HepG2 (cell line): Measurements from ENCODE around the gene TREX2. TPM values are rescaled to one million over a fixed set of nuclear protein-coding genes. Genes with fewer than 3 reads are reported as not detected.

Experiments
- AGO1 ChIP-seq: fragments of 200-400 bp; formaldehyde crosslinking; IDR thresholded peaks from 2 replicates; pipeline ENCODE4 v1.6.1; 2017; ENCODE audit warnings: mild to moderate bottlenecking, low read depth, low read length, moderate library complexity; ENCODE audit not compliant: poor library complexity, severe bottlenecking
- ARNTL ChIP-seq: sonication (generic); formaldehyde crosslinking; IDR thresholded peaks from 2 replicates; pipeline ENCODE4 v1.4.0; 2020; ENCODE audit warnings: mild to moderate bottlenecking, missing genetic modification reagents
- CENPBD1 ChIP-seq: sonication (generic); formaldehyde crosslinking; IDR thresholded peaks from 2 replicates; pipeline ENCODE4 v1.8.0; 2022; ENCODE audit warnings: missing genetic modification reagents, low read depth, mild to moderate bottlenecking, borderline replicate concordance
- FOXA1 ChIP-seq, 2 experiments: fragments of 450-650 bp in 1 of 2; sonication (generic) in 1 of 2; formaldehyde crosslinking in 1 of 2; IDR thresholded peaks; 2 replicates each; pipeline versions ENCODE4 v1.4.0 to v1.6.1; 2016 to 2020; ENCODE audit warnings: missing genetic modification reagents in 1 of 2
- FOXA3 ChIP-seq: IDR thresholded peaks from 2 replicates; pipeline ENCODE4 v1.6.1; 2016; ENCODE audit warnings: missing genetic modification reagents, missing compliant biosample characterization
- GPN1 ChIP-seq: sonication (generic); formaldehyde crosslinking; IDR thresholded peaks from 2 replicates; pipeline ENCODE4 v1.5.1; 2020; ENCODE audit warnings: missing genetic modification reagents, borderline replicate concordance
- IKZF4 ChIP-seq: sonication (generic); formaldehyde crosslinking; IDR thresholded peaks from 2 replicates; pipeline ENCODE4 v1.5.1; 2020; ENCODE audit warnings: borderline replicate concordance, mild to moderate bottlenecking, low read depth, missing genetic modification reagents; ENCODE audit errors: not compliant biosample characterization
- IRF2 ChIP-seq: IDR thresholded peaks from 2 replicates; pipeline ENCODE4 v1.6.1; 2018; ENCODE audit warnings: missing genetic modification reagents, missing compliant biosample characterization
- KDM1A ChIP-seq: IDR thresholded peaks from 2 replicates; pipeline ENCODE4 v1.6.1; 2016; ENCODE audit warnings: missing compliant biosample characterization
- KLF11 ChIP-seq: IDR thresholded peaks from 2 replicates; pipeline ENCODE4 v1.6.1; 2016; ENCODE audit warnings: missing compliant biosample characterization
- MTA1 ChIP-seq: sonication (generic); formaldehyde crosslinking; IDR thresholded peaks from 2 replicates; pipeline ENCODE4 v1.4.0; 2020; ENCODE audit warnings: missing genetic modification reagents, mild to moderate bottlenecking, borderline replicate concordance
- MTF2 ChIP-seq: sonication (generic); formaldehyde crosslinking; IDR thresholded peaks from 2 replicates; pipeline ENCODE4 v1.5.0; 2020; ENCODE audit warnings: missing genetic modification reagents, borderline replicate concordance
- NR3C1 ChIP-seq: sonication (generic); formaldehyde crosslinking; IDR thresholded peaks from 2 replicates; pipeline ENCODE4 v1.4.0; 2020; ENCODE audit warnings: missing genetic modification reagents
- ZNF30 ChIP-seq: sonication (generic); formaldehyde crosslinking; IDR thresholded peaks from 2 replicates; pipeline ENCODE4 v1.5.0; 2020; ENCODE audit warnings: mild to moderate bottlenecking, missing genetic modification reagents
- ZNF430 ChIP-seq: sonication (generic); formaldehyde crosslinking; IDR thresholded peaks from 2 replicates; pipeline ENCODE4 v1.9.0; 2021; ENCODE audit warnings: mild to moderate bottlenecking, missing genetic modification reagents
- ZNF687 ChIP-seq: sonication (generic); formaldehyde crosslinking; IDR thresholded peaks from 2 replicates; pipeline ENCODE4 v1.5.1; 2020; ENCODE audit warnings: mild to moderate bottlenecking, missing genetic modification reagents, moderate library complexity
- ZNF737 ChIP-seq: sonication (generic); formaldehyde crosslinking; IDR thresholded peaks from 2 replicates; pipeline ENCODE4 v1.5.0; 2020; ENCODE audit warnings: missing genetic modification reagents, mild to moderate bottlenecking, borderline replicate concordance
- polyA plus RNA-seq, 8 experiments: library from polyadenylated mRNA; depleted of rRNA in 3 of 8; stranded (reverse) in 7 of 8; unstranded in 1 of 8; fragments of >200 nt; fragmentation: Illumina TruSeq in 4 of 8; extraction: Trizol in 4 of 8; gene quantifications; 2 replicates each; pipeline versions ENCODE4 v1.2.1 to v1.2.3, GENCODE V29; 2011 to 2016; ENCODE audit warnings: low read depth in 4 of 8, missing spikeins in 1 of 8, mixed read lengths in 1 of 8; ENCODE audit not compliant: insufficient read depth in 1 of 8
- total RNA-seq, 5 experiments: library from RNA; depleted of rRNA; stranded (reverse); fragments of >200 nt; fragmentation: Illumina TruSeq; extraction: Trizol; gene quantifications; 2 replicates each; pipeline ENCODE4 v1.2.3, GENCODE V29; 2016; ENCODE audit warnings: low read depth in 1 of 5
- TF ChIP-seq, protein P1 (sequence below): IDR thresholded peaks from 2 replicates; pipeline ENCODE4 v1.6.1; 2018; ENCODE audit warnings: missing genetic modification reagents, mild to moderate bottlenecking, missing compliant biosample characterization
- TF ChIP-seq, protein P2 (sequence below): sonication (generic); formaldehyde crosslinking; IDR thresholded peaks from 2 replicates; pipeline ENCODE4 v1.5.0; 2020; ENCODE audit warnings: mild to moderate bottlenecking, missing genetic modification reagents, moderate library complexity
- TF ChIP-seq, protein P3 (sequence below): sonication (generic); formaldehyde crosslinking; IDR thresholded peaks from 2 replicates; pipeline ENCODE4 v1.8.0; 2022; ENCODE audit warnings: low read depth, missing genetic modification reagents

TREX2 gene
- total and polyA plus RNA-seq, 2 of the 13 experiments (the other 11 are each of a cell fraction or from before 2014, with no cell fraction given), result 0.13 to 0.18 TPM

- TF ChIP-seq, protein P1, sequence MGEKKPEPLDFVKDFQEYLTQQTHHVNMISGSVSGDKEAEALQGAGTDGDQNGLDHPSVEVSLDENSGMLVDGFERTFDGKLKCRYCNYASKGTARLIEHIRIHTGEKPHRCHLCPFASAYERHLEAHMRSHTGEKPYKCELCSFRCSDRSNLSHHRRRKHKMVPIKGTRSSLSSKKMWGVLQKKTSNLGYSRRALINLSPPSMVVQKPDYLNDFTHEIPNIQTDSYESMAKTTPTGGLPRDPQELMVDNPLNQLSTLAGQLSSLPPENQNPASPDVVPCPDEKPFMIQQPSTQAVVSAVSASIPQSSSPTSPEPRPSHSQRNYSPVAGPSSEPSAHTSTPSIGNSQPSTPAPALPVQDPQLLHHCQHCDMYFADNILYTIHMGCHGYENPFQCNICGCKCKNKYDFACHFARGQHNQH (CRISPR knock-in tag), result peak; percentile 57; the same call in 1 of the 2 replicates
- TF ChIP-seq AGO1 (no peak), ZNF30 (CRISPR knock-in tag) (no peak), ZNF687 (CRISPR knock-in tag) (peak; percentile 94), GPN1 (CRISPR knock-in tag) (no peak), NR3C1 (CRISPR knock-in tag) (no peak), MTF2 (no peak), ARNTL (CRISPR knock-in tag) (peak; percentile 57; the same call in 1 of the 2 replicates), MTA1 (CRISPR knock-in tag) (no peak; the same call in 1 of the 2 replicates), IKZF4 (CRISPR knock-in tag) (no peak), FOXA3 (CRISPR knock-in tag) (peak; percentile 55), ZNF430 (CRISPR knock-in tag) (peak; percentile 21; the same call in 1 of the 2 replicates), KDM1A (CRISPR knock-in tag) (0 out of 2 replicates have a peak, but pooled peaks have one; percentile 19), IRF2 (CRISPR knock-in tag) (peak; percentile 33; the same call in 1 of the 2 replicates), ZNF737 (CRISPR knock-in tag) (no peak), KLF11 (CRISPR knock-in tag) (no peak), CENPBD1 (CRISPR knock-in tag) (no peak), FOXA1 (IDR thresholded peaks at IDR 0.05) (no peak), FOXA1 (CRISPR knock-in tag; IDR thresholded peaks at IDR 0.05) (peak; percentile 60; the same call in 1 of the 2 replicates)
- TF ChIP-seq, protein P2, sequence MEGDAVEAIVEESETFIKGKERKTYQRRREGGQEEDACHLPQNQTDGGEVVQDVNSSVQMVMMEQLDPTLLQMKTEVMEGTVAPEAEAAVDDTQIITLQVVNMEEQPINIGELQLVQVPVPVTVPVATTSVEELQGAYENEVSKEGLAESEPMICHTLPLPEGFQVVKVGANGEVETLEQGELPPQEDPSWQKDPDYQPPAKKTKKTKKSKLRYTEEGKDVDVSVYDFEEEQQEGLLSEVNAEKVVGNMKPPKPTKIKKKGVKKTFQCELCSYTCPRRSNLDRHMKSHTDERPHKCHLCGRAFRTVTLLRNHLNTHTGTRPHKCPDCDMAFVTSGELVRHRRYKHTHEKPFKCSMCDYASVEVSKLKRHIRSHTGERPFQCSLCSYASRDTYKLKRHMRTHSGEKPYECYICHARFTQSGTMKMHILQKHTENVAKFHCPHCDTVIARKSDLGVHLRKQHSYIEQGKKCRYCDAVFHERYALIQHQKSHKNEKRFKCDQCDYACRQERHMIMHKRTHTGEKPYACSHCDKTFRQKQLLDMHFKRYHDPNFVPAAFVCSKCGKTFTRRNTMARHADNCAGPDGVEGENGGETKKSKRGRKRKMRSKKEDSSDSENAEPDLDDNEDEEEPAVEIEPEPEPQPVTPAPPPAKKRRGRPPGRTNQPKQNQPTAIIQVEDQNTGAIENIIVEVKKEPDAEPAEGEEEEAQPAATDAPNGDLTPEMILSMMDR, result 0 out of 2 replicates have a peak, but pooled peaks have one; percentile 10
- TF ChIP-seq, protein P3, sequence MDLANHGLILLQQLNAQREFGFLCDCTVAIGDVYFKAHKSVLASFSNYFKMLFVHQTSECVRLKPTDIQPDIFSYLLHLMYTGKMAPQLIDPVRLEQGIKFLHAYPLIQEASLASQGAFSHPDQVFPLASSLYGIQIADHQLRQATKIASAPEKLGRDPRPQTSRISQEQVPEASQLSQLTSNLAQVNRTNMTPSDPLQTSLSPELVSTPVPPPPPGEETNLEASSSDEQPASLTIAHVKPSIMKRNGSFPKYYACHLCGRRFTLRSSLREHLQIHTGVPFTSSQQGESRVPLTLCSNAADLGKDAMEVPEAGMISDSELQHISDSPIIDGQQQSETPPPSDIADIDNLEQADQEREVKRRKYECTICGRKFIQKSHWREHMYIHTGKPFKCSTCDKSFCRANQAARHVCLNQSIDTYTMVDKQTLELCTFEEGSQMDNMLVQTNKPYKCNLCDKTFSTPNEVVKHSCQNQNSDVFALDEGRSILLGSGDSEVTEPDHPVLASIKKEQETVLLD, result no peak
Observed at GRCh38 chrX:153409414-153410101, 36.3 kb downstream of the TREX2 start (continued).
